Heart left ventricle (tissue), 13 donors: ENCODE data around the gene GRIP1.

Experiments used
- POLR2A ChIP-seq, 2 donors: fragments of 450-650 bp; IDR thresholded peaks; one replicate each; pipeline ENCODE4 v1.6.1; 2017; ENCODE audit warnings: antibody characterized with exemption in 2 of 2, mild to moderate bottlenecking in 2 of 2, moderate library complexity in 2 of 2
- TF ChIP-seq, protein P1 (sequence below), 12 donors: fragments of 200-600 bp; sonication (generic) in 4 of 12; IDR thresholded peaks; one replicate each; pipeline versions ENCODE4 v1.5.0 to v1.8.0; 2018 to 2022; ENCODE audit warnings: antibody characterized with exemption in 12 of 12, mild to moderate bottlenecking in 5 of 12
- donor health status: ischemic (EF 13 %, LVEDD 7.1; RV severe dilation, severe dysfunction).
- donor health status: DM: no; HTN: yes; CAD: no.
- donor health status: DM: no; HTN: no; CAD: no.
- donor health status: ischemic (EF 25% LVEDD 6.9; RV normal size, moderate dysfunction).
- donor health status: ischemic (EF 25% LVEDD 5.7; RV mildly dilated, moderate dysfunction).
- donor health status: ischemic (EF 35%, LVEDD 5.7; RV mildly dilated, moderate dysfunction).
- donor health status: nonischemic (EF 11% LVEDD 7.7; RV severe dilation, severe dysfunction).
- donor health status: DM: yes; HTN: yes; CAD: no.
- donor health status: PGD.
- donor health status: ischemic (EF 29% LVEDD 5.4; RV normal size, mild dysfunction).
- donor health status: nonischemic (EF 23%, LVEDD 6.1; RV moderate dilation, normal function).

DNA sequence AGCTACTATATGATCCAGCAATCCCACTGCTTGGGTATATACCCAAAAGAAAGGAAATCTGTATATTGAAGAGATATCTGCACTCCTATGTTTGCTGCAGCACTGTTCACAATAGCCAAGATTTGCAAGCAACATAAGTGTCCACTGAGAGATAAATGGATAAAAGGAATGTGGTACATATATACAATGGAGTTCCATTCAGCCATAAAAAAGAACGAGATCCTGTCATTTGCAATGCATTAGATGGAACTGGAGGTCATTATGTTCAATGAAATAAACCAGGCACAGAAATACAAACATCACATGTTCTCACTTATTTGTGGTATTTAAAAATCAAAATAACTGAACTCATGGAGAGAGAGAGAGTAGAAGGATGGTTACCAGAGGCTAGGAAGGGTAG, 260.0 kb downstream of the GRIP1 start:
- TF ChIP-seq, protein P1, sequence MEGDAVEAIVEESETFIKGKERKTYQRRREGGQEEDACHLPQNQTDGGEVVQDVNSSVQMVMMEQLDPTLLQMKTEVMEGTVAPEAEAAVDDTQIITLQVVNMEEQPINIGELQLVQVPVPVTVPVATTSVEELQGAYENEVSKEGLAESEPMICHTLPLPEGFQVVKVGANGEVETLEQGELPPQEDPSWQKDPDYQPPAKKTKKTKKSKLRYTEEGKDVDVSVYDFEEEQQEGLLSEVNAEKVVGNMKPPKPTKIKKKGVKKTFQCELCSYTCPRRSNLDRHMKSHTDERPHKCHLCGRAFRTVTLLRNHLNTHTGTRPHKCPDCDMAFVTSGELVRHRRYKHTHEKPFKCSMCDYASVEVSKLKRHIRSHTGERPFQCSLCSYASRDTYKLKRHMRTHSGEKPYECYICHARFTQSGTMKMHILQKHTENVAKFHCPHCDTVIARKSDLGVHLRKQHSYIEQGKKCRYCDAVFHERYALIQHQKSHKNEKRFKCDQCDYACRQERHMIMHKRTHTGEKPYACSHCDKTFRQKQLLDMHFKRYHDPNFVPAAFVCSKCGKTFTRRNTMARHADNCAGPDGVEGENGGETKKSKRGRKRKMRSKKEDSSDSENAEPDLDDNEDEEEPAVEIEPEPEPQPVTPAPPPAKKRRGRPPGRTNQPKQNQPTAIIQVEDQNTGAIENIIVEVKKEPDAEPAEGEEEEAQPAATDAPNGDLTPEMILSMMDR (IDR thresholded peaks at IDR 0.05), result no peak
- TF ChIP-seq POLR2A (IDR thresholded peaks at IDR 0.05), result no peak
